ENCODE measurements around the gene ZDHHC3. TPM values are rescaled to one million over a fixed set of nuclear protein-coding genes. Genes with fewer than 3 reads are reported as not detected.
"Not testable (repeated sequence)": the region's sequence is repeated elsewhere in the genome, so short reads cannot be mapped to it uniquely, and the experiment has no call there.

The ZDHHC3 gene
- polyA plus RNA-seq, 12 donors = 38.6 to 62.5 (median 50.4) TPM; not detected in 1

- DNase-seq = no peak
Measured at GRCh38 chr3:44969154-44969827, 6.7 kb downstream of the ZDHHC3 start.

- DNase-seq = no peak
Measured at GRCh38 chr3:44968447-44968858, 7.5 kb downstream of the ZDHHC3 start.

GRCh38 chr3:44966795-44967278 is 9.1 kb downstream of the ZDHHC3 start:
- no peak for DNase-seq

GRCh38 chr3:44965165-44965564 is 10.8 kb downstream of the ZDHHC3 start:
- DNase-seq = no peak

GRCh38 chr3:44963571-44964325 is 12.2 kb downstream of the ZDHHC3 start:
- DNase-seq = no peak

GRCh38 chr3:44962621-44963393 is 13.2 kb downstream of the ZDHHC3 start:
- DNase-seq = no peak

GRCh38 chr3:44961888-44962287 is 14.1 kb downstream of the ZDHHC3 start:
- DNase-seq = no peak

GRCh38 chr3:44960387-44961026 is 15.5 kb downstream of the ZDHHC3 start:
- no peak for DNase-seq

- no peak for DNase-seq
Measured at GRCh38 chr3:44958386-44958785, 17.6 kb downstream of the ZDHHC3 start.

- no peak for DNase-seq
Measured at GRCh38 chr3:44957986-44958385, 18.0 kb downstream of the ZDHHC3 start.

- DNase-seq = no peak
Measured at GRCh38 chr3:44955917-44956316, 20.1 kb downstream of the ZDHHC3 start.

- no peak for DNase-seq
Measured at GRCh38 chr3:44954962-44955361, 21.0 kb downstream of the ZDHHC3 start.

- DNase-seq = no peak
Measured at GRCh38 chr3:44954304-44954703, 21.7 kb downstream of the ZDHHC3 start.

- DNase-seq = no peak
Measured at GRCh38 chr3:44952689-44953088, 23.3 kb downstream of the ZDHHC3 start.

- DNase-seq = no peak
Measured at GRCh38 chr3:44950275-44950734, 25.7 kb downstream of the ZDHHC3 start.

GRCh38 chr3:44949770-44950169 is 26.2 kb downstream of the ZDHHC3 start:
- DNase-seq = not testable (repeated sequence)

GRCh38 chr3:44948239-44948638 is 27.7 kb downstream of the ZDHHC3 start:
- DNase-seq = no peak

GRCh38 chr3:44942202-44942921 is 33.6 kb downstream of the ZDHHC3 start:
- no peak for DNase-seq

- no peak for DNase-seq
Measured at GRCh38 chr3:44939581-44940036, 36.4 kb downstream of the ZDHHC3 start.

GRCh38 chr3:44932986-44933944 is 42.7 kb downstream of the ZDHHC3 start:
- no peak for DNase-seq
